GM18502 (cell line): ENCODE measurements around the gene TSC1.

Source experiments
- ATAC-seq: cut with Tn5 transposase; IDR thresholded peaks from one replicate; pipeline ENCODE4 v1.9.1; 2021; ENCODE audit warnings: mild to moderate bottlenecking; ENCODE audit not compliant: unreplicated experiment, poor library complexity

The TSC1 gene

GRCh38 chr9:132873403-132873802 lies 71.0 kb downstream of the TSC1 start:
- no peak for ATAC-seq

GRCh38 chr9:132869266-132869665 lies 75.2 kb downstream of the TSC1 start:
- no peak for ATAC-seq

GRCh38 chr9:132866898-132867297 lies 77.5 kb downstream of the TSC1 start:
- ATAC-seq = no peak

GRCh38 chr9:132864691-132865090 lies 79.7 kb downstream of the TSC1 start:
- no peak for ATAC-seq

- no peak for ATAC-seq
Measured at GRCh38 chr9:132864277-132864676, 80.1 kb downstream of the TSC1 start.

- no peak for ATAC-seq
Measured at GRCh38 chr9:132863096-132863495, 81.3 kb downstream of the TSC1 start.

- ATAC-seq = no peak
Measured at GRCh38 chr9:132862533-132862932, 81.9 kb downstream of the TSC1 start.

GRCh38 chr9:132861666-132862065 lies 82.8 kb downstream of the TSC1 start:
- ATAC-seq = no peak

GRCh38 chr9:132858751-132859150 lies 85.7 kb downstream of the TSC1 start:
- ATAC-seq = no peak

GRCh38 chr9:132857616-132858342 lies 86.6 kb downstream of the TSC1 start:
- ATAC-seq = no peak

- ATAC-seq = no peak
Measured at GRCh38 chr9:132857031-132857430, 87.4 kb downstream of the TSC1 start.

GRCh38 chr9:132855904-132856303 lies 88.5 kb downstream of the TSC1 start:
- no peak for ATAC-seq

GRCh38 chr9:132854832-132855231 lies 89.6 kb downstream of the TSC1 start:
- no peak for ATAC-seq

GRCh38 chr9:132853482-132853881 lies 90.9 kb downstream of the TSC1 start:
- ATAC-seq = no peak

- no peak for ATAC-seq
Measured at GRCh38 chr9:132849185-132849706, 95.2 kb downstream of the TSC1 start.

- ATAC-seq = no peak
Measured at GRCh38 chr9:132846918-132847515, 97.4 kb downstream of the TSC1 start.

- no peak for ATAC-seq
Measured at GRCh38 chr9:132846109-132846917, 98.1 kb downstream of the TSC1 start.

- ATAC-seq = no peak
Measured at GRCh38 chr9:132842124-132843044, 102.0 kb downstream of the TSC1 start.
